GM20000 (cell line): ENCODE measurements around the gene NR2F1-AS1.

Source experiments
- DNase-seq: peaks from one replicate; pipeline ENCODE4 v3.0.0; 2012; ENCODE audit warnings: low spot score
- TF ChIP-seq, protein P1 (sequence below): IDR thresholded peaks from 2 replicates; pipeline ENCODE4 v1.5.1; 2012; ENCODE audit warnings: mild to moderate bottlenecking, control low read depth; ENCODE audit errors: extremely low read depth, missing control alignments

Gene NR2F1-AS1

DNA sequence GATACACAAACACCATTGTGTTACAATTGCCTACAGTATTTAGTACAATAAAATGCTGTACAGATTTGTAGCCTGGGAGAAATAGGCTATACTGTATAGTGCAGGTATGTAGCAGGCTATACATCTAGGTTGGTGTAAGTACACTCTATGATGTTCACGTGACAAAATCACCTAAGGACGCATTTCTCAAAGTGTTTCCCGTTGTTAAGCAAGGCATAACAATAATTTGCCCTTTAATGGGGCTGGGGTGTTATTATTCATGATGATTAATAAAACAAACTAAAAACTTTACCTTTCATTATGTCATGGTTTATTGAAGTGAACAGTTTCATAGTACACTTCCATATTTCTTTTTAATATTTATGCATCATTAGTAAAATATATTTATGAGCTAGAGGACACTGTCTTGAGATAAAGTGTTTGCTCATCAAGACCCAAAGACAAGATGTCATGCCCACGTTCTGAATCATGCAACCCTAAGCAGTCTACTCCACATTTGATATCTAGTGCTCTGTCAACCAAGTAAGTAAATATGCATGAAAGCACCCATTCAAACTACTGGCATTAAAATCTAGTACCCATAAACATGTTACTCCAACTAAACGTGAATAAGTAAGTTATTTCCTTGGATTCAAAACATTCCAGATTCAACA is 220.5 kb downstream of the NR2F1-AS1 start:
- no peak for DNase-seq
- TF ChIP-seq, protein P1, sequence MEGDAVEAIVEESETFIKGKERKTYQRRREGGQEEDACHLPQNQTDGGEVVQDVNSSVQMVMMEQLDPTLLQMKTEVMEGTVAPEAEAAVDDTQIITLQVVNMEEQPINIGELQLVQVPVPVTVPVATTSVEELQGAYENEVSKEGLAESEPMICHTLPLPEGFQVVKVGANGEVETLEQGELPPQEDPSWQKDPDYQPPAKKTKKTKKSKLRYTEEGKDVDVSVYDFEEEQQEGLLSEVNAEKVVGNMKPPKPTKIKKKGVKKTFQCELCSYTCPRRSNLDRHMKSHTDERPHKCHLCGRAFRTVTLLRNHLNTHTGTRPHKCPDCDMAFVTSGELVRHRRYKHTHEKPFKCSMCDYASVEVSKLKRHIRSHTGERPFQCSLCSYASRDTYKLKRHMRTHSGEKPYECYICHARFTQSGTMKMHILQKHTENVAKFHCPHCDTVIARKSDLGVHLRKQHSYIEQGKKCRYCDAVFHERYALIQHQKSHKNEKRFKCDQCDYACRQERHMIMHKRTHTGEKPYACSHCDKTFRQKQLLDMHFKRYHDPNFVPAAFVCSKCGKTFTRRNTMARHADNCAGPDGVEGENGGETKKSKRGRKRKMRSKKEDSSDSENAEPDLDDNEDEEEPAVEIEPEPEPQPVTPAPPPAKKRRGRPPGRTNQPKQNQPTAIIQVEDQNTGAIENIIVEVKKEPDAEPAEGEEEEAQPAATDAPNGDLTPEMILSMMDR, result no peak

DNA sequence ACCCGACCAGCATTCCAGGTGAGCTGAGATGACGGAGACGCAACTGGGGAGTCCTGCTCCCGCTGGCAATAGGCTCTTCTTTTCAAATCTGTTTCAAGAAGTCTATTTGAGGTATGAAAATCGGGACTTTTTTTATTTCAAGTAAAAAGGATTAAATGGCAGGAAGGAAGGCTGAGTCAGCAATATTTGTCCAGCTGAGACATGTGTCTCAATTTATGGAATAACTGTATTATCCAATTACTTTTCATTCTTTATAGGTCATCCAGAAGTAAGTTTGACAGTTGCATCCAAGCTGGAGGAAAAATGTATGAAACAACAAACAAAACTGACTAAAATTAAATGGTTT is 221.1 kb downstream of the NR2F1-AS1 start:
- no peak for DNase-seq

More for the DNA sequence above, 221.1 kb downstream of the NR2F1-AS1 start:
- TF ChIP-seq, protein P1, result no peak
